Pulmonary artery endothelial cell (primary cell): ENCODE measurements around the gene LMBR1L. TPM values are rescaled to one million over a fixed set of nuclear protein-coding genes. Genes with fewer than 3 reads are reported as not detected.

Experiments used
- DNase-seq: peaks from one replicate; pipeline ENCODE4 v3.0.0-alpha.2; 2011; ENCODE audit warnings: low read depth, low spot score
- total RNA-seq: library from RNA; depleted of rRNA; stranded (reverse); fragments of >200 nt; gene quantifications from 2 replicates; pipeline ENCODE4 v1.2.3, GENCODE V29; 2014

LMBR1L gene
- total RNA-seq, 1 donor from 2014 or later, result 73.5 TPM

- DNase-seq, result no peak
These were observed 58.0 kb downstream of the LMBR1L start for GRCh38 chr12:49052451-49053208.

- DNase-seq, result no peak
These were observed 58.7 kb downstream of the LMBR1L start for GRCh38 chr12:49051777-49052438.

GRCh38 chr12:49051373-49051764 lies 59.3 kb downstream of the LMBR1L start:
- DNase-seq, result no peak

GRCh38 chr12:49050507-49051372 lies 59.9 kb downstream of the LMBR1L start:
- DNase-seq, result no peak

- DNase-seq, result no peak
These were observed 61.0 kb downstream of the LMBR1L start for GRCh38 chr12:49049566-49050224.

- DNase-seq, result no peak
These were observed 61.7 kb downstream of the LMBR1L start for GRCh38 chr12:49048953-49049352.

Other genes starting within 250 kb of the LMBR1L start
- gene RND1, start 245.0 kb downstream of the LMBR1L start, total RNA-seq, result 1.4 and 3.7 TPM in 2 replicates
- 20.6 and 23.0 TPM in 2 replicates for gene FKBP11, start 185.4 kb downstream of the LMBR1L start, total RNA-seq
- gene ARF3, start 153.4 kb downstream of the LMBR1L start, total RNA-seq, result 46.8 and 56.2 TPM in 2 replicates
- gene WNT10B, start 139.1 kb downstream of the LMBR1L start, total RNA-seq, result under 0.01 TPM in 1 of 2 replicates, not detected in the other
- gene WNT1, start 132.5 kb downstream of the LMBR1L start, total RNA-seq, result not detected in 2 replicates
- gene DDN, start 111.5 kb downstream of the LMBR1L start, total RNA-seq, result 0.14 and 0.26 TPM in 2 replicates
- 41.2 and 64.7 TPM in 2 replicates for gene PRKAG1, start 92.1 kb downstream of the LMBR1L start, total RNA-seq
- 29.7 and 36.8 TPM in 2 replicates for gene KMT2D, start 50.1 kb downstream of the LMBR1L start, total RNA-seq
- 2.2 and 3.0 TPM in 2 replicates for gene RHEBL1, start 40.9 kb downstream of the LMBR1L start, total RNA-seq
- gene DHH, start 16.0 kb downstream of the LMBR1L start, total RNA-seq, result 5.8 and 18.8 TPM in 2 replicates
- 2,136 and 3,345 TPM in 2 replicates for gene TUBA1B, start 20.5 kb upstream of the LMBR1L start, total RNA-seq
- gene TUBA1A, start 78.2 kb upstream of the LMBR1L start, total RNA-seq, result 1,067 and 1,186 TPM in 2 replicates
- 419 and 740 TPM in 2 replicates for gene TUBA1C, start 154.2 kb upstream of the LMBR1L start, total RNA-seq
- gene PRPH, start 184.3 kb upstream of the LMBR1L start, total RNA-seq, result 0.26 and 0.53 TPM in 2 replicates
- 16.9 and 19.6 TPM in 2 replicates for gene TROAP, start 212.4 kb upstream of the LMBR1L start, total RNA-seq
- gene C1QL4, start 226.3 kb upstream of the LMBR1L start, total RNA-seq, result 0.04 and 0.13 TPM in 2 replicates
- gene DNAJC22, start 236.0 kb upstream of the LMBR1L start, total RNA-seq, result 0.79 and 0.85 TPM in 2 replicates